ENCODE measurements around the gene CACNA1I. TPM values are rescaled to one million over a fixed set of nuclear protein-coding genes. Genes with fewer than 3 reads are reported as not detected.

Gene CACNA1I
- total RNA-seq, 1 donor from 2014 or later, result 0.41 TPM

GRCh38 chr22:39567135-39567946 lies 3.2 kb upstream of the CACNA1I start:
- no peaks in the 10 kb centered on the region for H3K36me3 Mint-ChIP-seq (ENCODE audit: insufficient read depth)
- DNase-seq (ENCODE audit: low spot score, unreplicated experiment), result no peak
- no peak for TF ChIP-seq CTCF (IDR thresholded peaks at IDR 0.05; ENCODE audit: unreplicated experiment)
- peaks cover 4% of the 10 kb centered on the region for H3K4me1 Mint-ChIP-seq (ENCODE audit: low read depth)
- peaks cover 7% of the 10 kb centered on the region for H3K27me3 Mint-ChIP-seq
- no peaks in the 10 kb centered on the region for H3K9me3 Mint-ChIP-seq (ENCODE audit: low read depth)
- no peak overlapping the region for H3K27ac Mint-ChIP-seq
- no peak overlapping the region for H3K4me3 Mint-ChIP-seq (ENCODE audit: low read depth)

GRCh38 chr22:39568278-39568981 lies 2.1 kb upstream of the CACNA1I start:
- no peak for DNase-seq (ENCODE audit: low spot score, unreplicated experiment)

GRCh38 chr22:39569066-39569465 lies 1.5 kb upstream of the CACNA1I start:
- peaks cover 10% of the 10 kb centered on the region for H3K27me3 Mint-ChIP-seq
- no peaks in the 10 kb centered on the region for H3K36me3 Mint-ChIP-seq (ENCODE audit: insufficient read depth)
- TF ChIP-seq CTCF (IDR thresholded peaks at IDR 0.05; ENCODE audit: unreplicated experiment), result no peak
- no peaks in the 10 kb centered on the region for H3K9me3 Mint-ChIP-seq (ENCODE audit: low read depth)
- H3K27ac Mint-ChIP-seq, result no peak overlapping the region
- H3K4me3 Mint-ChIP-seq (ENCODE audit: low read depth), result no peak overlapping the region
- DNase-seq (ENCODE audit: low spot score, unreplicated experiment), result no peak
- peaks cover 4% of the 10 kb centered on the region for H3K4me1 Mint-ChIP-seq (ENCODE audit: low read depth)

More at GRCh38 chr22:39568278-39568981, 2.1 kb upstream of the CACNA1I start:
- H3K9me3 Mint-ChIP-seq (ENCODE audit: low read depth), result no peaks in the 10 kb centered on the region
- no peak overlapping the region for H3K27ac Mint-ChIP-seq
- H3K36me3 Mint-ChIP-seq (ENCODE audit: insufficient read depth), result no peaks in the 10 kb centered on the region
- TF ChIP-seq CTCF (IDR thresholded peaks at IDR 0.05; ENCODE audit: unreplicated experiment), result no peak
- peaks cover 4% of the 10 kb centered on the region for H3K4me1 Mint-ChIP-seq (ENCODE audit: low read depth)
- peaks cover 7% of the 10 kb centered on the region for H3K27me3 Mint-ChIP-seq
- no peak overlapping the region for H3K4me3 Mint-ChIP-seq (ENCODE audit: low read depth)

- TF ChIP-seq CTCF (IDR thresholded peaks at IDR 0.05; ENCODE audit: unreplicated experiment), result no peak
- no peak overlapping the region for H3K27ac Mint-ChIP-seq
- H3K36me3 Mint-ChIP-seq (ENCODE audit: insufficient read depth), result no peaks in the 10 kb centered on the region
- peaks cover 4% of the 10 kb centered on the region for H3K4me1 Mint-ChIP-seq (ENCODE audit: low read depth)
- peaks cover 12% of the 10 kb centered on the region for H3K27me3 Mint-ChIP-seq
- DNase-seq (ENCODE audit: low spot score, unreplicated experiment), result no peak
- H3K4me3 Mint-ChIP-seq (ENCODE audit: low read depth), result no peak overlapping the region
- no peaks in the 10 kb centered on the region for H3K9me3 Mint-ChIP-seq (ENCODE audit: low read depth)
Observed at GRCh38 chr22:39570226-39570625, 327 bp upstream of the CACNA1I start.

- Mint-ChIP-seq H3K4me1 (ENCODE audit: low read depth) (peaks cover 4% of the 10 kb centered on the region), H3K36me3 (ENCODE audit: insufficient read depth) (no peaks in the 10 kb centered on the region), H3K4me3 (ENCODE audit: low read depth) (no peak overlapping the region), H3K27me3 (peaks cover 12% of the 10 kb centered on the region), H3K9me3 (ENCODE audit: low read depth) (no peaks in the 10 kb centered on the region), H3K27ac (no peak overlapping the region)
- TF ChIP-seq CTCF (IDR thresholded peaks at IDR 0.05; ENCODE audit: unreplicated experiment), result no peak
- no peak for DNase-seq (ENCODE audit: low spot score, unreplicated experiment)
Observed at GRCh38 chr22:39571538-39571937, 985 bp downstream of the CACNA1I start.

All from progenitor cell of endocrine pancreas (in vitro differentiated cells).